GM19099 (cell line): ENCODE measurements around the gene ERF.

Source experiments
- POLR2A ChIP-seq: IDR thresholded peaks from 3 replicates; pipeline ENCODE4 v1.6.1; 2011; ENCODE audit warnings: low read depth; ENCODE audit not compliant: insufficient read length; ENCODE audit errors: extremely low read depth

Gene ERF

DNA sequence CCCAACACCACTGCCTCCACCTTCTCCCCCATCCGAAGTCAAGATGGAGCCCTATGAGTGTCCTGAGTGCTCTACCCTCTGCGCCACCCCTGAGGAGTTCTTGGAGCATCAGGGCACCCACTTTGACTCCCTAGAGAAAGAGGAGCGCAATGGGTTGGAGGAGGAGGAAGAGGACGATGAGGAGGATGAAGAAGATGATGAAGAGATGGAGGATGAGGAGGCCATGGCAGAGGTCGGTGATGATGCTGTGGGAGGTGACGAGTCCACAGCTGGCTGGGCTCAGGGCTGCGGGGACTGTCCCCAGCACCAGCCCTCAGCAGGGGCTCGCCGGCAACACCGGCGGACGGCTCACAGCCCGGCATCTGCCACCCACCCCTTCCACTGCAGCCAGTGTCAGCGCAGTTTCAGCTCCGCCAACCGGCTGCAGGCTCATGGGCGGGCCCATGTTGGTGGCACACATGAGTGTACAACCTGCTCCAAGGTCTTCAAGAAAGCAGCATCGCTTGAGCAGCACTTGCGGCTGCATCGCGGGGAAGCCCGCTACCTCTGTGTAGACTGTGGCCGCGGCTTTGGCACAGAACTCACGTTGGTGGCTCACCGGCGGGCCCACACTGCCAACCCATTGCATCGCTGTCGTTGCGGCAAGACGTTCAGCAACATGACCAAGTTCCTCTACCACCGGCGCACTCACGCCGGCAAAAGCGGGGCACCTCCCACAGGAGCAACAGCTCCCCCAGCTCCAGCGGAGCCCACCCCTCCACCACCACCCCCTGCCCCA, 29.8 kb downstream of the ERF start:
- no peak for TF ChIP-seq POLR2A

DNA sequence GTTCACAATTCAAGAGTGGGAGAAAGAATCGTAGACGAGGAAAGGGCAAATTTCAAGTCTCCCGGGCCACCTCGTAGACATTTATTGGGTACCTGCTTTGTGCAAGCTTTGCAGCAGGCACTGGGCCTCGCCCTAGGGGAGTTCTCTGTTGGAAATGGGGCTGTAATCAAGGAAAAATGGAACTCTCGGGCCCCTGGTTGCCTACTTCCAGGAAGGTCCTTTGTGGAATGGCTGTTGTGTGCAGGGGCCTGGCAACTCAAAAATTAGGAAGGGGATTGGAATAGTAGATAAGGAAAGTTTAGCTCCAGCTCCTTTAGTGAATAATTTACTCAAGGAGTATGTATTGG, 34.2 kb downstream of the ERF start:
- no peak for TF ChIP-seq POLR2A

DNA sequence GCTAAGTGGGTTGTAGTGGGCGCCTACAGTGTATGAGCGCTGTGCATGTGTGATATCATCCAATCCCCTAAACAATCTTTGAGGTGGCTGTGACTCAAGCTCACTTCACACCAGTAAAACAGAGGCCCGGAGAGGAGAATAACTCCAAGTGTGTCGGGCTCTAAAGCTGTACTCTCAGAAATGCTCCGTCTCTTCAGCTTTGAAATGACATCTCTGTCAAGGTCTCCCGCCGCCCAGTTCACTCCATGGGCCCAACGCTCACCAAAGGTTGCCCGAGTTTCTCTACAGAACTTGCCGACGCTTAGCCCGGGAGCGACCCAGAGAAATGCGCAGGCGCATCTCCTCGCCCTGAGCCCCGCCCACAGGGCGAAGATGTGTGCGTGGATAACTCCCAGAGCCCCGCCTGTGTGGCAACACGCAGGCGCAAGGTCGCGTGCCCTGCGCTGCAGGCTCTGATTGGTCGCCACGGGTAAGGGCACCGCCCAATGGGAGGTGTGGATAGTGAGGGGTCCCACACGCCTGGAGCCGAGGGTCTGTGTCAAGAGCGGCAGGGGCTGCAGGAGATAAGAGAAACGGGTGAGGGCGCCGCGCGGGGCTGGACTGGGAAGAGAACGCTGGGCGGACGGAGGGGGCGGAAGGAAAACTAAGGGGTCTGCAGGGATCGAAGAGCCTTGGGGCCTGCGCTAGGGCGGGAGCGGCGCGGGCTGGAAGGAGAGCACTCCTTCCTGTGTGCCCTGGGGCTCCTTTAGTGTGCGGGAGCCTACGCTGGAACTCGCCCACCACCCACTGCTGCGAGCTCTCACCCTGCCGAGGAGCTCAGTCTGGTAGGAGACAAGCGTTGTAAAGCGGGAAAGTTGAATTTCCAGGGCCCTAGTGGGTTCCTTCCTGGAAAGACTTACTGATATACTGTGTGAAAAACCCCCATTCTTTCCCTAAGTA, 34.8 kb downstream of the ERF start, which contains the start of gene ZNF526:
Gene ZNF526, plus strand, starts transcription at position 501 of the 939 bp plus-strand sequence. CDS start 4,092 bp downstream, outside the sequence.
- TF ChIP-seq POLR2A: peak; percentile 81

DNA sequence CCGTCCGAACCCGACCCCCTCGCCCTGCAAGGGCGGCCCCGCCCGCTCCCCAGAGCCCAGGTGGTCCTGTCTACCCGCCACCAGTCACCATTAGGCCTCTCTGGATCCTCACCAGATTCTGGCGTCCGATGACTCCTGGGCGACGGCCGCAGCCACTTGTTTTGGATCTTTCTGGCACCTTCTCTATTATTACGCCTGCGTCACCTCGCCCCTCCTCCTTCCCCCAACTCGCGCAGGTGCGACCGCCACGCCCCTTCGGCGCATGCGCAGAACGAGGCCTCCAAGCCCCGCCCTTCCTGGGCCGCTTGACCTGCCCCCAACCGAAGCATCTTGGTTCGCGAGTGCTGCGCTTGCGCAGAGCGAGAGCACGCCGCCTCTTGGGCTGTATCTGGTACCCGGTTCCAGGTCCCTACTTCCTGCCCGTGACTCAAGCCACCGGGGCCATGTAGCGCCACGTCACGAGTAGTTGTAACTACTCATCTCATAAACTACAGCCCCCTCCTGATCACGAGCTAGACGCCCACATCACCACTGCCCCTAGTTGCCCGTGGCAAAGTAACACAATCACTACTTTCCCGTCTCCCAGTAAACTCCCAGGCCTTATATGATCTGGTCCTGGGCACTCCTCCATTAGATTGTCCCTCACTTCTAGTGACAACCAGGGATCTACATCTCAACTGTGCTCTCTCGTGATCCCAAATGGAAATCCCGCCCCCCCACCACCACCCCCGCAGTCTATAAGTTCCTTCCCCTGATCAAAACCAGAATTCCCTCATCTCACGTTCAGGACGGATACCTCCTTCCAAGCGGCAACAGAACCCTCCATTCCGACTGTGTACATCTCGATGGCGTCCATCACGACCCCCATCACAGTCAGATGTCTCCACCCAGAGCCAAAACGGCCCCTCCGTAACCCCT, 37.1 kb downstream of the ERF start, which contains the start of gene DEDD2:
Gene DEDD2, minus strand, starts transcription at position 158 of the 918 bp plus-strand sequence. CDS start 670 bp downstream, outside the sequence.
- peak; percentile 74 for TF ChIP-seq POLR2A

DNA sequence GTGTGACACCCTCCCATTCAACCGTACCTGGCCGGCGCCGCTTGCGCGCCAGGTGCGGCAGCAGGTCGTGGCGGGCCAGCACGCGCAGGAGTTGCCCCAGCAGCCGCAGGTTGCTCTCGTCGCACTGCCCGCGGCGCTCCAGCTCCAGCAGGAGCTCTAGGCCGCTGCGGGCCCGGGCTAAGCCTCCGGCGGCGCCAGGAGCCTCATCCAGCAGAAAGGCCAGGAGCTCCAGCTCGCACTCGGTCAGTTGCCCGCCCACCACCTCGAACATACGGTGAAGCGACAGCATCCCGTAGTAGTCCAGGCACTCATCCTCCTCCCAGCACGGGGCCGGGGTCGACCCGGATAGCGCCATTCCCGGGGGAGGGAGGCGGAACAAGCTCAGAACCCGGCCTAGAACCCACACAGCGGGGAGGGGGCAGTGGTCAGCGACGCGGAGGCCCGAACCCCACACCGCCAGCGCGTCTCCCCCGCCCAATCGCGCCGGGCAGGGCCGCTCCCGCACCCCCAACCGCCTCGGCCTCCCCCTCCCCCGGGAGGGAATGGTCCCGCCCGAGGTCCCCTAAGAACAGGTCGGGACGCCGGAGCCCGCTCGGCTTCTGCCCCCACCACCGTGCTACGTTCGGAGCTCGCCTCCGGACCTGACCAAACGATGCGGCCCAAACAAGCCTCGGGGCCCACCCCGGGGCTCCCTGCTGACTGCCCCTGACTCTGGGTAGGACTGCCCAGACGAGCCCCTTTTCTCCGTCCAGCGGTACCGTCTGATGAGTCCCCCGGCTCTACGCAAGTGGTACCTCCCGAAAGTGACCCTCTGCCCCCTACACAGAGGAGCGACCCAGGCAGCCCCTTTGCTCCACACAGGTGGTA, 38.0 kb downstream of the ERF start:
- no peak for TF ChIP-seq POLR2A

DNA sequence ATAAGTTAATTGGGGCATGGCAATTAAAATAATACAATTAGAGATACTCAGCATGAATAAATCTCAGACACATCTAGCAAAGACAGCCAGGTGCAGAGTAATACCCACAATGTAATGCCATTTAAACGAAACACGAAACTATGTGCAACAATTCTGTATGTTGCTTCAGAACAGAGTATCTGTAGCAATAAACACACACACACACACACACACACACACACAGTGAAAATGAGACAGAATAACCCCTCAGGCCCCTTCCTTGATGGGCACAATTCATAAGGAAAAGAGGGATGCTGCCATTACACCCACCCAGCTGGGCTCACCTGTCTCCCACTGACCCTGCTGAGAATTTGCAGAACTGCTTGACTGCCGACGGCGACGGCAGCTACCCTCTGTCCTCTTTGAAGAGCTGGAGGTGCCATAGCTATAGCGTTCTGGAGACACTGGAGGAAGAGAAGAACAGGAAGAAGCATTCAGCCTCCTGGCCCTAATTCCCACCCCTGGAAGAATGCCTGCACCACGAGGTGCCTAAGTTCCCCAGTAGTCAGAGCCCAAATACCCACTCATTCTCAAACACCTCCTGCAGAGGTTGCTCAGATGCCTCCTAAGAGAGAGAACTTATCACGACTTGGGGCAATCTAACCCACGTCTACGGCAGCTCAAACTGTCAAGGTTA, 40.0 kb downstream of the ERF start:
- no peak for TF ChIP-seq POLR2A

DNA sequence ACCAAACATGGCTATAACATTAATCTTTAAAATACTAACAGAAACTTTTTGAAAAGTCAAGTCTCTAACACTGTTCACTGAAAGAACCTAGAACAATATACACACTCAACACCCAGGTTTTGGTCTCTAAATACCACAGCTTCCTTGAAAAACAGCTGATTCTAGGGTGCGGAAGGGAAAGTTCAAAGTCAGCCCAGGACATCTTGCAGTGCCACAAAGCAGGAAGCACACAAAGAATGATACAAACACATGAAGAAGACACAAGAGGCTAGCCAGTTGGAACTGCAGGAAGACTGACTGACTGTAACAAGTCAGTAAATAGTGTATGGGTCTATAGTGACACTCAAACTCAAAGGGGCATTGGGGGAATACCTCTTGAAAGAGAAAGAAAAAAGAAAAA, 42.0 kb downstream of the ERF start:
- no peak for TF ChIP-seq POLR2A

DNA sequence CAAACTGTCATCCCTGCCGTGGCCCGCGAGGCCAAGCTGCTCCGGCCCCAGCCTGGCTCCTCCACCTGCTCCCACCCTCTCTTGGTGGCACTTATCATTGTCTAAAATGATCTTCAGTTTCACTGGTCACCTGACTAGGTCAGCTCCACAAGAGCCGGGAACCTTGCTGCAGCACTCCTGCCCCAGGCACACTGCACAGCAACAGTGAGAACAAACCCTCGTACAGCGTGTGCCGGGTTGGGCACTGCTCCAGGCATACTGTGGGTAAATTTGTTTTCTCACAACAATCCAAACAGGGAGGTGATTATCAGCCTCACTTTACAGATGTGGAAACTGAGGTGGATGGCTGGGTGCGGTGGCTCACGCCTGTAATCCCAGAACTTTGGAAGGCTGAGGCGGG, 46.3 kb downstream of the ERF start:
- TF ChIP-seq POLR2A: no peak

DNA sequence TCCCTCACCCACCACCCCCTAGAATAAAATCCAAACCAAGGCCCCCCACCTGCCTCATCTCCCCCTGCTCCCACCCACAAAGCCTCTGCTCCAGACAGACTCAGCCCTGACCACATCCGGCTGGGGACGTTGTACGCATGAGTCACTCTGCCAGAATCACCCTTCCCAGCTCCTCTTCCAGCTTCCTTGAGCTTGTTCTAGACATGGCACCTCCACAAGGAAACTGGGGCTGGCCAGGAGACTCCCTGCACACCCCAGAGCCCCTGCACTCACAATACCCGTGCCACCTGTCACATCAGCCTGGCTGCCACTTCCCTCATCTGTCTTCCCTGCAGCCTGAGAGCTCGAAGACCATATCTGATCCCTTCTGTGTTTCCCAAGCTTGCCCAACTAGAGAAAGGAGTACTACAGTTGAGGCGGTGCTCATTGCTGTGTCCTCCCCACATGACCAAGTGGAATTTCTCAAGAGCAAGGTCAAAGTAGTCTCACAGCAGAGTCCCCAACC, 47.1 kb downstream of the ERF start:
- no peak for TF ChIP-seq POLR2A

DNA sequence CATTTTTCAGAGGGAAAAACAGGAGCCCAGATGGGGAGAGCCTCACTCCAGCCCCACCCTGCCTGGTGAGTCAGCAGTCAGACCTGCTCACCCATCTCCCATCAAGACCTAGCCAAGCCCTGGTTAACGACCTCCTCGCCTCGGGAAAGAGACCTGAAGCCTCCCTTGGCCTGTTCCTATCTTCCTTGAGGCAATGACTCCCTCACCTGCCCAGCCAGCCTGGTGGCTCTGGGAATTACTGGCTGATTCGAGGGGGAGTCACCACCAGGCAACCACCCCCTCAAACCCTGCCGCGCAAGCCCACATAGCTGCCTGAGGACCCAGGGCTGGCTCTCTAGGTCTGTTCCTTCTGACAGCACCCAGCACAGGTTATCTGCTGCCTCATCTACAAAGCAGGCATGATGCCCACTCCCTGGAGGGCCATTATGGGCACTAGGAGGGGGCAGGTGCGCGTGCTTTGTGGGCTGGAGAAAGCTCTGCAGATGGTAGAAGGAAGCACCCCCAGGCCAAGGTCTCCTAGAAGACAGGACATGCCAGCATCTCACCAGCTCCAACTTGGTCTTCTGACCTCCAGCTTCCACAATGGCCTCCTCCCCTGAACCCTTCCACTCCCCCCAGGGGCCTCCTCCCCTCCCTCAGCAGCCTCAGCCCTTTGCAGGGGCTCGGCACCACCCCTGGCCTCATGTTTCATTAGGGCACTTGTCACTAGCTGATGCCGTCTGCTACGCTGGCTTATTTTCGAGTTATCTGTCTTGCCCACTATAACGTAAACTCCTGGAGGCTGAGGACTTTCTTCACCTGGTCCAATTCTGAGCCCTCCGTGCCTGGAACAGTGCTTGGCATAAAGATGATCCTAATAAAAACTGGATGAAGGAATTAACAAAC, 47.8 kb downstream of the ERF start:
- TF ChIP-seq POLR2A: no peak

DNA sequence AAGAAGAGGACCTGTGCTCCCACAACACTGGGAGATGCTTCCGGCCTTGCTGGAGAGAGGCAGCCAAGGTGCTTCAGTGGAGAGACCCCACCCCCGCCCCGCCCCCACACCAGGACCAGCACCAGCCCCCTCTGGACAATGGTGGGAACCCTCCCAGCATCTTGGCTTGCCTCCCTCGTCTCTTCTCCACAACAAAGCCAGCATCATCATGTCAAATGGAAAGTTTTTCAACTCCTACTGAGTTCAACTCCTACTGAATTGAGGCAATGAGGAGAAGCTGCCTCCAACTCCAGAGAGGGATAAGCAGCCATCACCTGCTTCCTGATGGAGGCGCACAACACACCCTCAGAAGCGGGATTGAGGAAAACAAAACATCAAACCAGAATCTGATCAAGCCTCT, 50.3 kb downstream of the ERF start:
- no peak for TF ChIP-seq POLR2A

DNA sequence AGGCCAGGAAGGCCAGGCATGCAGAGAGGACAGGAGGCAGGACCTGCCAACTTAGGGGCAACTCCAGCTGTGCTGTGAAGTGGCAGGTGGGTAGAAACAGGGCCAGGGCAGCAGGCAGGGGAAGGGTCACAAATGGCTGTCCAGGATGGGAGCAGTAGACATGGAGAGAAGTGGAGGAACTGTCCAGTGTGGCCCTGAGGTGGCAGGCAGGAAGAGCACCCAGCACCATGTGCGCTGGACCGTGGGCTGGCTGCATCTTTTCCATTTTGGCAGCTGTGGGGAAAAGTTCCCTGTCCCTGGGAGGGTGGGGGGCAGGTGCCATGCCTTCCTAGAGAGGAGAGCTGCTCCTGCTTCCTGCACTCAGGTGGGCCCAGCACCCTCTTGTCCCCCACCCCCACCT, 51.2 kb downstream of the ERF start:
- TF ChIP-seq POLR2A: no peak
